A549 (cell line): Measurements from ENCODE around the gene SPATA46. TPM values are rescaled to one million over a fixed set of nuclear protein-coding genes. Genes with fewer than 3 reads are reported as not detected.

ENCODE experiments used
- ATAC-seq, 2 experiments: fragments of 200-7000 bp in 1 of 2; fragments of >200 bp in 1 of 2; cut with Nextera tagmentation in 1 of 2; cut with Tn5 transposase in 1 of 2; 3 replicates each; pipeline versions ENCODE4 v1.8.0 to v1.9.1; 2018 to 2020; ENCODE audit warnings: mild to moderate bottlenecking in 1 of 2, moderate library complexity in 1 of 2
- CTCF ChIA-PET: fragments of 300-600 bp; sonication (Branson Sonifier 250); formaldehyde crosslinking; extraction: SDS; loops from one replicate; lab custom pipeline; 2021; ENCODE audit warnings: antibody characterized with exemption, inconsistent platforms; lab: Yijun Ruan, JAX
- POLR2A ChIA-PET: fragments of 350-600 bp; formaldehyde crosslinking; extraction: SDS; loops from one replicate; lab custom pipeline; 2021; ENCODE audit warnings: antibody characterized with exemption, inconsistent platforms; lab: Yijun Ruan, JAX
- DNase-seq, 2 experiments: peaks; one replicate each; pipeline versions ENCODE4 v3.0.0 to v3.0.0-alpha.2; 2011 to 2016; ENCODE audit warnings: low read depth in 1 of 2, low spot score in 1 of 2
- FAIRE-seq: peaks from 2 replicates; lab custom pipeline; 2011; peaks lifted over from hg19 to GRCh38; lab: Jason Lieb, UNC
- H3K27ac ChIP-seq, 2 experiments: fragments of >200 bp; sonication (Bioruptor Twin); formaldehyde crosslinking; 3 replicates each; pipeline ENCODE4 v1.5.1; 2016 to 2017
- H3K4me1 ChIP-seq: fragments of >200 bp; sonication (Bioruptor Twin); formaldehyde crosslinking; 3 replicates; pipeline ENCODE4 v1.6.1; 2016
- H3K4me2 ChIP-seq: fragments of >200 bp; sonication (Bioruptor Twin); formaldehyde crosslinking; 3 replicates; pipeline ENCODE4 v1.6.1; 2016
- H3K4me3 ChIP-seq: fragments of >200 bp; sonication (Bioruptor Twin); formaldehyde crosslinking; 3 replicates; pipeline ENCODE4 v1.5.1; 2016
- H3K9me3 ChIP-seq: fragments of >200 bp; sonication (Bioruptor Twin); formaldehyde crosslinking; 3 replicates; pipeline ENCODE4 v1.6.1; 2016
- ATOH8 ChIP-seq: fragments of 250-450 bp; sonication (Bioruptor Pico); IDR thresholded peaks from 2 replicates; pipeline ENCODE4 v1.5.0; 2020; ENCODE audit warnings: low read depth, mild to moderate bottlenecking, moderate library complexity
- BHLHE40 ChIP-seq: IDR thresholded peaks from 2 replicates; pipeline ENCODE4 v1.6.1; 2012; ENCODE audit warnings: low read depth, low read length, inconsistent platforms
- CBX2 ChIP-seq: fragments of 200-600 bp; sonication (generic); IDR thresholded peaks from 2 replicates; pipeline ENCODE4 v1.6.1; 2016; ENCODE audit warnings: low read depth, mild to moderate bottlenecking, borderline replicate concordance
- CBX8 ChIP-seq: fragments of 200-600 bp; sonication (generic); IDR thresholded peaks from 2 replicates; pipeline ENCODE4 v1.6.1; 2016
- CHD2 ChIP-seq: fragments of 150-350 bp; IDR thresholded peaks from 2 replicates; pipeline ENCODE4 v1.6.1; 2014; ENCODE audit warnings: low read length; ENCODE audit not compliant: partially characterized antibody
- CHD4 ChIP-seq: fragments of 200-600 bp; sonication (generic); IDR thresholded peaks from 2 replicates; pipeline ENCODE4 v1.6.1; 2016; ENCODE audit warnings: antibody characterized with exemption, mild to moderate bottlenecking, borderline replicate concordance
- EHF ChIP-seq: fragments of 250-450 bp; sonication (Bioruptor Pico); IDR thresholded peaks from 2 replicates; pipeline ENCODE4 v1.5.0; 2020; ENCODE audit warnings: mild to moderate bottlenecking
- ELK1 ChIP-seq: fragments of 150-350 bp; IDR thresholded peaks from 2 replicates; pipeline ENCODE4 v1.6.1; 2014; ENCODE audit warnings: low read depth, mild to moderate bottlenecking, low read length
- ESRRA ChIP-seq: fragments of 150-350 bp; IDR thresholded peaks from 2 replicates; pipeline ENCODE4 v1.6.1; 2014; ENCODE audit warnings: mild to moderate bottlenecking, low read length, borderline replicate concordance
- FOXS1 ChIP-seq: fragments of 250-450 bp; sonication (Bioruptor Pico); IDR thresholded peaks from 2 replicates; pipeline ENCODE4 v1.5.0; 2020; ENCODE audit warnings: mild to moderate bottlenecking, moderate library complexity
- HMGXB4 ChIP-seq: fragments of 250-450 bp; sonication (Bioruptor Pico); IDR thresholded peaks from 2 replicates; pipeline ENCODE4 v1.5.0; 2021; ENCODE audit warnings: mild to moderate bottlenecking, moderate library complexity, borderline replicate concordance
- HOXA7 ChIP-seq: fragments of 250-450 bp; sonication (Bioruptor Pico); IDR thresholded peaks from 2 replicates; pipeline ENCODE4 v1.5.0; 2020; ENCODE audit warnings: mild to moderate bottlenecking, moderate library complexity
- HOXB5 ChIP-seq: fragments of 250-450 bp; sonication (Bioruptor Pico); IDR thresholded peaks from 2 replicates; pipeline ENCODE4 v1.5.0; 2020; ENCODE audit warnings: mild to moderate bottlenecking, moderate library complexity
- JUN ChIP-seq, 2 experiments: fragments of >200 bp; sonication (Bioruptor Twin); formaldehyde crosslinking; IDR thresholded peaks; 2 replicates in 1 of 2; 3 replicates in 1 of 2; pipeline ENCODE4 v1.6.1; 2016 to 2017
- KDM1A ChIP-seq: fragments of 200-600 bp; sonication (generic); IDR thresholded peaks from 2 replicates; pipeline ENCODE4 v1.6.1; 2016; ENCODE audit warnings: low read depth, mild to moderate bottlenecking
- KDM5A ChIP-seq: fragments of 200-600 bp; sonication (generic); IDR thresholded peaks from 2 replicates; pipeline ENCODE4 v1.6.1; 2016; ENCODE audit warnings: antibody characterized with exemption, mild to moderate bottlenecking
- MAZ ChIP-seq: fragments of 150-350 bp; IDR thresholded peaks from 2 replicates; pipeline ENCODE4 v1.6.1; 2014; ENCODE audit warnings: antibody characterized with exemption, low read depth, low read length, borderline replicate concordance
- NPAS2 ChIP-seq: fragments of 250-450 bp; sonication (Bioruptor Pico); IDR thresholded peaks from 2 replicates; pipeline ENCODE4 v1.8.0; 2022; ENCODE audit warnings: mild to moderate bottlenecking, moderate library complexity, borderline replicate concordance
- NR3C1 ChIP-seq: fragments of >200 bp; sonication (Bioruptor Twin); formaldehyde crosslinking; IDR thresholded peaks from 3 replicates; pipeline ENCODE4 v1.6.1; 2017
- POLR2A ChIP-seq: IDR thresholded peaks from 2 replicates; pipeline ENCODE4 v1.6.1; 2012; ENCODE audit warnings: mild to moderate bottlenecking, low read length
- POLR2AphosphoS2 ChIP-seq: conservative IDR thresholded peaks from 2 replicates; pipeline ENCODE4 v1.6.1; 2012; ENCODE audit warnings: low read length, improper control_type of control experiment, inconsistent platforms
- RNF2 ChIP-seq: fragments of 200-600 bp; sonication (generic); IDR thresholded peaks from 2 replicates; pipeline ENCODE4 v1.6.1; 2016; ENCODE audit warnings: low read depth, mild to moderate bottlenecking, antibody characterized with exemption, moderate library complexity, borderline replicate concordance
- TFCP2L1 ChIP-seq: fragments of 250-450 bp; sonication (Bioruptor Pico); IDR thresholded peaks from 2 replicates; pipeline ENCODE4 v1.5.0; 2021; ENCODE audit warnings: mild to moderate bottlenecking
- ZC3H11A ChIP-seq: fragments of 450-650 bp; IDR thresholded peaks from 2 replicates; pipeline ENCODE4 v1.6.1; 2014; ENCODE audit warnings: antibody characterized with exemption, mild to moderate bottlenecking
- ZNF302 ChIP-seq: fragments of 250-450 bp; sonication (Bioruptor Pico); IDR thresholded peaks from 2 replicates; pipeline ENCODE4 v1.9.0; 2021; ENCODE audit warnings: inconsistent platforms, mild to moderate bottlenecking, moderate library complexity
- ZSCAN20 ChIP-seq: fragments of 250-450 bp; sonication (Bioruptor Pico); IDR thresholded peaks from 2 replicates; pipeline ENCODE4 v1.8.0; 2022; ENCODE audit warnings: mild to moderate bottlenecking, moderate library complexity
- WGBS: methylation state at CpG from one replicate; pipeline ENCODE4 v1.1.6; 2017; ENCODE audit errors: missing lambda C conversion rate; 5-methylcytosine and 5-hydroxymethylcytosine counted together
- polyA minus RNA-seq: library from RNA; depleted of rRNA, polyadenylated mRNA; stranded (reverse); fragments of >200 nt; gene quantifications from 2 replicates; pipeline ENCODE4 v1.2.3, GENCODE V29; 2011; rRNA and poly(A)+ RNA removed
- polyA plus RNA-seq, 4 experiments: library from polyadenylated mRNA; depleted of rRNA in 3 of 4; stranded (reverse); fragments of >200 nt; fragmentation: RNase III in 1 of 4; extraction: RNeasy Plus Mini Kit Qiagen cat#74134 plus additional on column Dnase treatment in 1 of 4; gene quantifications; 2 replicates in 3 of 4; 3 replicates in 1 of 4; pipeline ENCODE4 v1.2.3, GENCODE V29; 2011 to 2017
- TF ChIP-seq, protein P1 (sequence below): fragments of >200 bp; sonication (Bioruptor Twin); formaldehyde crosslinking; IDR thresholded peaks from 3 replicates; pipeline ENCODE4 v1.5.1; 2016

SPATA46 gene, protein sequence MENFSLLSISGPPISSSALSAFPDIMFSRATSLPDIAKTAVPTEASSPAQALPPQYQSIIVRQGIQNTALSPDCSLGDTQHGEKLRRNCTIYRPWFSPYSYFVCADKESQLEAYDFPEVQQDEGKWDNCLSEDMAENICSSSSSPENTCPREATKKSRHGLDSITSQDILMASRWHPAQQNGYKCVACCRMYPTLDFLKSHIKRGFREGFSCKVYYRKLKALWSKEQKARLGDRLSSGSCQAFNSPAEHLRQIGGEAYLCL
- not detected in 2 replicates for polyA plus RNA-seq (2011; rRNA removed)
- not detected in 2 replicates for polyA plus RNA-seq (2012; cell fraction: cytosol; rRNA removed)
- polyA plus RNA-seq (2012; cell fraction: nucleus; rRNA removed): not detected in 2 replicates
- polyA plus RNA-seq (2017; fragmentation: RNase III; extraction: RNeasy Plus Mini Kit Qiagen cat#74134 plus additional on column Dnase treatment): not detected in 3 replicates
- polyA minus RNA-seq: not detected in 2 replicates

- no peak for FAIRE-seq
- DNase-seq: no peak
- CTCF ChIA-PET: interaction anchor here (0.7 kb wide), 1 partner anchor 269 kb away, joined by 3 read pairs; no protein-coding TSS in a partner anchor
Observed at GRCh38 chr1:162376691-162377090, at the start of gene SPATA46. Gene SPATA46, minus strand, starts transcription at chr1:162376854. Its CDS starts 64 bp downstream, at chr1:162376790.

GRCh38 chr1:162422662-162423375 lies 46.2 kb upstream of the SPATA46 start:
- no peak for FAIRE-seq
- no peak for ATAC-seq
- ChIA-PET CTCF (interaction anchor here (0.6 kb wide), 1 partner anchor 50 kb away, joined by 3 read pairs; no protein-coding TSS in a partner anchor), POLR2A (no interaction called here)
- Histone ChIP-seq H3K27ac (no peak overlapping the region), H3K4me2 (no peak overlapping the region), H3K9me3 (0 out of 3 replicates have a peak, but pooled peaks cover 3% of the 10 kb centered on the region), H3K4me1 (no peaks in the 10 kb centered on the region), H3K4me3 (no peak overlapping the region)
- WGBS: 69% methylated on average over 10 of the region's 10 CpGs
- no peak for DNase-seq
- TF ChIP-seq POLR2A (no peak), CBX2 (no peak), ATOH8 (no peak), NR3C1 (no peak), HMGXB4 (CRISPR knock-in tag) (no peak), CHD4 (no peak), ZNF302 (no peak), ZSCAN20 (CRISPR knock-in tag) (no peak), FOXS1 (CRISPR knock-in tag) (no peak), TFCP2L1 (CRISPR knock-in tag) (no peak), CBX8 (no peak), HOXA7 (no peak), RNF2 (no peak), KDM1A (no peak)

More at GRCh38 chr1:162376691-162377090, at the start of gene SPATA46:
- 87% methylated on average over 5 of the region's 5 CpGs for WGBS
- H3K4me2 ChIP-seq: no peak within 1 kb of the TSS
- no peak for ATAC-seq
- TF ChIP-seq HOXA7 (no peak), BHLHE40 (no peak), ZC3H11A (no peak), ESRRA (no peak), HOXB5 (CRISPR knock-in tag) (no peak), NPAS2 (CRISPR knock-in tag) (no peak), JUN (IDR thresholded peaks at IDR 0.05) (no peak), MAZ (no peak), NR3C1 (no peak), KDM1A (no peak), CBX2 (no peak), POLR2AphosphoS2 (no peak), CHD2 (no peak), ELK1 (no peak), KDM5A (no peak), EHF (CRISPR knock-in tag) (no peak)
- TF ChIP-seq, protein P1, sequence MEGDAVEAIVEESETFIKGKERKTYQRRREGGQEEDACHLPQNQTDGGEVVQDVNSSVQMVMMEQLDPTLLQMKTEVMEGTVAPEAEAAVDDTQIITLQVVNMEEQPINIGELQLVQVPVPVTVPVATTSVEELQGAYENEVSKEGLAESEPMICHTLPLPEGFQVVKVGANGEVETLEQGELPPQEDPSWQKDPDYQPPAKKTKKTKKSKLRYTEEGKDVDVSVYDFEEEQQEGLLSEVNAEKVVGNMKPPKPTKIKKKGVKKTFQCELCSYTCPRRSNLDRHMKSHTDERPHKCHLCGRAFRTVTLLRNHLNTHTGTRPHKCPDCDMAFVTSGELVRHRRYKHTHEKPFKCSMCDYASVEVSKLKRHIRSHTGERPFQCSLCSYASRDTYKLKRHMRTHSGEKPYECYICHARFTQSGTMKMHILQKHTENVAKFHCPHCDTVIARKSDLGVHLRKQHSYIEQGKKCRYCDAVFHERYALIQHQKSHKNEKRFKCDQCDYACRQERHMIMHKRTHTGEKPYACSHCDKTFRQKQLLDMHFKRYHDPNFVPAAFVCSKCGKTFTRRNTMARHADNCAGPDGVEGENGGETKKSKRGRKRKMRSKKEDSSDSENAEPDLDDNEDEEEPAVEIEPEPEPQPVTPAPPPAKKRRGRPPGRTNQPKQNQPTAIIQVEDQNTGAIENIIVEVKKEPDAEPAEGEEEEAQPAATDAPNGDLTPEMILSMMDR: no peak
- peaks cover 19% of the 10 kb centered on the region for H3K4me1 ChIP-seq
- POLR2A ChIA-PET: interaction anchor here (0.7 kb wide), 1 partner anchor 340 kb away, joined by 4 read pairs; no protein-coding TSS in a partner anchor
- no peaks in the 10 kb centered on the region for H3K9me3 ChIP-seq
- H3K4me3 ChIP-seq: no peak within 1 kb of the TSS
- no peak within 1 kb of the TSS for H3K27ac ChIP-seq
